Ishikawa (cell line): ENCODE measurements around the gene CFAP61.

Experiments used
- CREB1 ChIP-seq: IDR thresholded peaks from 2 replicates; pipeline ENCODE4 v1.6.1; 2012; ENCODE audit warnings: low read depth
- EGR1 ChIP-seq: IDR thresholded peaks from 2 replicates; pipeline ENCODE4 v1.6.1; 2012
- EP300 ChIP-seq: IDR thresholded peaks from 2 replicates; pipeline ENCODE4 v1.6.1; 2012; ENCODE audit warnings: borderline replicate concordance
- MAX ChIP-seq: IDR thresholded peaks from 2 replicates; pipeline ENCODE4 v1.6.1; 2012
- RAD21 ChIP-seq: IDR thresholded peaks from 2 replicates; pipeline ENCODE4 v1.6.1; 2012; ENCODE audit warnings: low read depth
- REST ChIP-seq: IDR thresholded peaks from 2 replicates; pipeline ENCODE4 v1.6.1; 2012; ENCODE audit warnings: low read depth, mild to moderate bottlenecking
- TCF12 ChIP-seq: IDR thresholded peaks from 2 replicates; pipeline ENCODE4 v1.6.1; 2012; ENCODE audit warnings: low read depth
- YY1 ChIP-seq: IDR thresholded peaks from 2 replicates; pipeline ENCODE4 v1.6.1; 2012; ENCODE audit warnings: low read depth

GRCh38 chr20:20363799-20364592, 311.7 kb downstream of the CFAP61 start:
- TF ChIP-seq MAX (no peak), EGR1 (no peak), EP300 (no peak), RAD21 (no peak), REST (no peak), CREB1 (no peak), YY1 (no peak), TCF12 (no peak)
